Activated CD8-positive, alpha-beta memory T cell treated with anti-CD3 and anti-CD28 coated beads, Interleukin-2, amount 10 ng/mL, durations not matched to agents 7 days and 5 days (primary cell): ENCODE results near the gene SREBF1. TPM values are rescaled to one million over a fixed set of nuclear protein-coding genes. Genes with fewer than 3 reads are reported as not detected.

Experiments used
- ATAC-seq: fragments of 150-1000 bp; cut with Tn5 transposase; one replicate; pipeline ENCODE4 v1.10.0; 2021; ENCODE audit warnings: moderate library complexity
- CTCF ChIA-PET: fragments of 350-600 bp; sonication (Branson Sonifier 250); formaldehyde crosslinking; loops from one replicate; lab custom pipeline; 2021; ENCODE audit warnings: antibody characterized with exemption; lab: Charles Lee
- DNase-seq: peaks from one replicate; pipeline ENCODE4 v3.0.0-alpha.2; 2020
- H3K27ac Mint-ChIP-seq: one replicate; pipeline ENCODE4 v1.8.0; 2021; ENCODE audit warnings: mild to moderate bottlenecking, mixed read lengths
- H3K27me3 Mint-ChIP-seq: one replicate; pipeline ENCODE4 v1.8.0; 2021; ENCODE audit warnings: mixed read lengths
- H3K36me3 Mint-ChIP-seq: one replicate; pipeline ENCODE4 v1.8.0; 2021; ENCODE audit warnings: mild to moderate bottlenecking, mixed read lengths
- H3K4me1 Mint-ChIP-seq: one replicate; pipeline ENCODE4 v1.8.0; 2021; ENCODE audit warnings: mixed read lengths
- H3K4me3 Mint-ChIP-seq: one replicate; pipeline ENCODE4 v1.8.0; 2021; ENCODE audit warnings: mild to moderate bottlenecking, moderate library complexity, mixed read lengths
- H3K9me3 Mint-ChIP-seq: one replicate; pipeline ENCODE4 v1.8.0; 2022; ENCODE audit warnings: low read depth, mixed read lengths
- microRNA-seq: library from miRNA; unstranded; fragments of <30 nt; microRNA quantifications from one replicate; pipeline ENCODE4 v1.2.0, GENCODE V29; 2022
- total RNA-seq, 2 experiments: library from RNA; stranded (reverse); gene quantifications; one replicate each; pipeline ENCODE4 v1.2.3, GENCODE V29; 2021

SREBF1 gene
- total RNA-seq, 2 experiments from 2014 or later: 90.6 to 184 TPM

DNA sequence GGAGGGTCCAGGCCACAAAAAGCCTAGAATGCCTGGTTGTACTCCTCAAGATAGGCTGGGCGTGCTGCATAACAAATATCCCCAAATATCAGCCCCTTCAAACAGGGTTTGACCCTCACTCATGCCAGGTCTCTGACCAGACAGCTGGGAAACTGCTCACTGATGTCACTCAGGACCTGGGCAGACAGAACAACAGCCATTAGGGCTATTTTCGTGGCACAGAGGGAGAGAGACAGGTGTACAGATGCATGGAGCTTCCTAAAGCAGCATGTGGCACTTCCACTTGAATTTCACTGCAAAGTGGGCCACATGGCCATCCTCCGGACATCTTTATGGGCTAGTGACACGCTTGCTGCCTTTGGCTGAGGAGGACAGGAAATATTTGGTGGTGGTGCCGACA, 73.1 kb downstream of the SREBF1 start:
- H3K4me1 Mint-ChIP-seq: peaks cover 15% of the 10 kb centered on the region
- no peak overlapping the region for H3K4me3 Mint-ChIP-seq
- H3K9me3 Mint-ChIP-seq: no peaks in the 10 kb centered on the region
- CTCF ChIA-PET: no interaction called here
- ATAC-seq (no peak), DNase-seq (no peak)
- H3K27ac Mint-ChIP-seq: no peak overlapping the region
- H3K36me3 Mint-ChIP-seq: peaks cover 2% of the 10 kb centered on the region
- H3K27me3 Mint-ChIP-seq: no peaks in the 10 kb centered on the region

GRCh38 chr17:17763136-17763535, 73.7 kb downstream of the SREBF1 start:
- DNase-seq: no peak
- CTCF ChIA-PET: no interaction called here
- Mint-ChIP-seq H3K9me3 (no peaks in the 10 kb centered on the region), H3K27me3 (no peaks in the 10 kb centered on the region), H3K4me1 (peaks cover 17% of the 10 kb centered on the region), H3K4me3 (no peak overlapping the region), H3K27ac (peak overlapping the region; percentile 26), H3K36me3 (peaks cover 2% of the 10 kb centered on the region)
- no peak for ATAC-seq

DNA sequence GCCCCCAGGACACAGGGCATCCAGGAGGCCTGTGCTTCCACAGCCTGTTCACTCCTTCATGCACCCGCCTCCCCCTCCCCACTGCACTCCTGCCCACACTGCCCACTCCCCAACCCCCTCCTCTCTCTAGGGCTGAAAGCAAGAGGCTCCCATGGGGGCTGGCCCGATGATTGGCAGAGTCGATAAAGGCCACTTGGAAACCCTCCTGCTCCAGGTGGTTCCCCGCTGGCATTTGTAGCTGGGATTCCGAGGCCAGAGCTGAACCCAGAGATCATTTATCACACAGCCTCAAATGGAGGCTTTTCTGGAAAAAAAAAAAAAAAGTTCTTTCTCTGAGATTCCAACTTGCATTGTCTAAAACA, 74.1 kb downstream of the SREBF1 start:
- Mint-ChIP-seq H3K4me3 (no peak overlapping the region), H3K9me3 (no peaks in the 10 kb centered on the region), H3K36me3 (peaks cover 2% of the 10 kb centered on the region), H3K27me3 (no peaks in the 10 kb centered on the region), H3K27ac (no peak overlapping the region), H3K4me1 (peaks cover 21% of the 10 kb centered on the region)
- CTCF ChIA-PET: no interaction called here
- DNase-seq (no peak), ATAC-seq (no peak)

Small RNA genes within 50 kb of the gene (microRNA-seq; reads per million reads assigned to microRNA genes)
- 269 reads per million, percentile 76 among the genes with 10 or more reads in this experiment for gene MIR33B
- 1.7 reads per million for gene MIR6777

Other genes with a start within 250 kb of the SREBF1 start
- 10 to 100 TPM; 17.5 to 18.6 TPM for gene PEMT, start 245.3 kb downstream of the SREBF1 start, total RNA-seq
- 10 to 100 TPM; 17.4 to 24.4 TPM for gene RAI1, start 155.5 kb downstream of the SREBF1 start, total RNA-seq
- gene TOM1L2, start 135.4 kb upstream of the SREBF1 start, total RNA-seq: 10 to 100 TPM; 19.8 to 33.0 TPM
- not detected for gene DRC3, start 135.9 kb upstream of the SREBF1 start, total RNA-seq
- 10 to 100 TPM; 32.1 to 33.4 TPM for gene ATPAF2, start 202.2 kb upstream of the SREBF1 start, total RNA-seq
- 10 to 100 TPM in 1 of 2 experiments, 1 to 10 TPM in 1; 8.7 to 11.0 TPM for gene GID4, start 202.4 kb upstream of the SREBF1 start, total RNA-seq